ENCODE results near the gene GRM5.

DNA sequence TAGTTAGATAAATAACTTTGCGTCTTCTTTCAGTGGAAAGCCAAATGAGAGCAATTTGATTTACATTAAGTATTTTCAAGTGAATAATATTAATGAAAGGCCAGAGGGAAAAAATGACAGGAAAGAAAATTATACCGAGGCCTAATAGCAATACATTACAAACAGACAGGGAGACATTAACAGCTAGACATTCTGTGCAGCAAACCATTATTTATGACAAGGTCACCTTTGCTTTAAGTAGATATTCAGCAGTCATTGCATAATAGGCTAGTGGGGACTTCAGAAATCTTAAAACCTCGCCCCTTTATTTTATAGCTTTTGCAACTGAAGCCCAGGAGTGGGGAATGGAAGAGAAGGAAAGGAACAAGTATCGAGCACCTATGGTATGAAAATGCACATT, 321.6 kb downstream of the GRM5 start:
- TF ChIP-seq ZFX (IDR thresholded peaks at IDR 0.05; ENCODE audit: borderline replicate concordance), result no peak
- TF ChIP-seq, protein P1, sequence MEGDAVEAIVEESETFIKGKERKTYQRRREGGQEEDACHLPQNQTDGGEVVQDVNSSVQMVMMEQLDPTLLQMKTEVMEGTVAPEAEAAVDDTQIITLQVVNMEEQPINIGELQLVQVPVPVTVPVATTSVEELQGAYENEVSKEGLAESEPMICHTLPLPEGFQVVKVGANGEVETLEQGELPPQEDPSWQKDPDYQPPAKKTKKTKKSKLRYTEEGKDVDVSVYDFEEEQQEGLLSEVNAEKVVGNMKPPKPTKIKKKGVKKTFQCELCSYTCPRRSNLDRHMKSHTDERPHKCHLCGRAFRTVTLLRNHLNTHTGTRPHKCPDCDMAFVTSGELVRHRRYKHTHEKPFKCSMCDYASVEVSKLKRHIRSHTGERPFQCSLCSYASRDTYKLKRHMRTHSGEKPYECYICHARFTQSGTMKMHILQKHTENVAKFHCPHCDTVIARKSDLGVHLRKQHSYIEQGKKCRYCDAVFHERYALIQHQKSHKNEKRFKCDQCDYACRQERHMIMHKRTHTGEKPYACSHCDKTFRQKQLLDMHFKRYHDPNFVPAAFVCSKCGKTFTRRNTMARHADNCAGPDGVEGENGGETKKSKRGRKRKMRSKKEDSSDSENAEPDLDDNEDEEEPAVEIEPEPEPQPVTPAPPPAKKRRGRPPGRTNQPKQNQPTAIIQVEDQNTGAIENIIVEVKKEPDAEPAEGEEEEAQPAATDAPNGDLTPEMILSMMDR (IDR thresholded peaks at IDR 0.05), result no peak
